Fibroblast of lung (primary cell): ENCODE data around the gene WNT4. TPM values are rescaled to one million over a fixed set of nuclear protein-coding genes. Genes with fewer than 3 reads are reported as not detected.

Source experiments
- DNase-seq, 2 donors: peaks; one replicate each; pipeline versions ENCODE4 v3.0.0 to v3.0.0-alpha.2; 2010; ENCODE audit warnings: low read depth in 2 of 2
- H2AFZ ChIP-seq: 2 replicates; pipeline ENCODE4 v1.5.1; 2012; ENCODE audit warnings: low read length, control low read depth, inconsistent platforms
- H3K27ac ChIP-seq: 2 replicates; pipeline ENCODE4 v1.5.1; 2011; ENCODE audit warnings: low read length, control low read depth; ENCODE audit not compliant: insufficient read depth
- H3K27me3 ChIP-seq: 2 replicates; pipeline ENCODE4 v1.5.1; 2011; ENCODE audit warnings: mild to moderate bottlenecking, low read length; ENCODE audit not compliant: control insufficient read depth, insufficient read depth
- H3K36me3 ChIP-seq: 2 replicates; pipeline ENCODE4 v1.5.1; 2011; ENCODE audit warnings: low read length; ENCODE audit not compliant: control insufficient read depth, insufficient read depth
- H3K4me1 ChIP-seq: 2 replicates; pipeline ENCODE4 v1.5.1; 2011; ENCODE audit warnings: low read length; ENCODE audit not compliant: control insufficient read depth, insufficient read depth; ENCODE audit errors: extremely low read depth
- H3K4me2 ChIP-seq: 2 replicates; pipeline ENCODE4 v1.5.1; 2011; ENCODE audit warnings: low read length, control low read depth; ENCODE audit not compliant: insufficient read depth; ENCODE audit errors: extremely low read depth
- H3K4me3 ChIP-seq, 4 experiments: fragments of 200-600 bp in 1 of 4; sonication (generic) in 1 of 4; replicated peaks in 1 of 4; 2 replicates each; pipeline ENCODE4 v1.5.1; 2011 to 2016; ENCODE audit warnings: low read length in 4 of 4, low read depth in 3 of 4, mild to moderate bottlenecking in 3 of 4, control low read depth in 2 of 4, inconsistent platforms in 1 of 4, mixed read lengths in 1 of 4; ENCODE audit not compliant: insufficient read depth in 1 of 4; ENCODE audit errors: control extremely low read depth in 1 of 4
- H3K79me2 ChIP-seq: 2 replicates; pipeline ENCODE4 v1.5.1; 2012; ENCODE audit warnings: mild to moderate bottlenecking, low read length, inconsistent platforms; ENCODE audit not compliant: control insufficient read depth, insufficient read depth
- H3K9ac ChIP-seq: 2 replicates; pipeline ENCODE4 v1.5.1; 2011; ENCODE audit warnings: mild to moderate bottlenecking, low read length, control low read depth; ENCODE audit not compliant: insufficient read depth
- H3K9me3 ChIP-seq: 2 replicates; pipeline ENCODE4 v1.5.1; 2012; ENCODE audit warnings: low read depth, low read length; ENCODE audit not compliant: control insufficient read depth, insufficient read depth
- H4K20me1 ChIP-seq: 2 replicates; pipeline ENCODE4 v1.5.1; 2011; ENCODE audit warnings: low read length; ENCODE audit not compliant: control insufficient read depth, insufficient read depth; ENCODE audit errors: extremely low read depth
- EZH2 ChIP-seq: IDR thresholded peaks from 2 replicates; pipeline ENCODE4 v1.5.1; 2012; ENCODE audit warnings: low read length, control low read depth, mild to moderate bottlenecking; ENCODE audit errors: missing control alignments
- polyA plus RNA-seq, 2 donors: library from polyadenylated mRNA; depleted of rRNA in 1 of 2; stranded (reverse) in 1 of 2; unstranded in 1 of 2; fragments of >200 nt; gene quantifications; 2 replicates each; pipeline ENCODE4 v1.2.1, GENCODE V29; 2011 to 2012; ENCODE audit warnings: missing spikeins in 1 of 2
- total RNA-seq: library from RNA; depleted of rRNA; stranded (reverse); fragments of >200 nt; gene quantifications from 2 replicates; pipeline ENCODE4 v1.2.1, GENCODE V29; 2014
- TF ChIP-seq, protein P1 (sequence below), 2 donors: IDR thresholded peaks in 1 of 2; conservative IDR thresholded peaks in 1 of 2; 1 replicate in 1 of 2; 2 replicates in 1 of 2; pipeline ENCODE4 v1.5.1; 2011 to 2012; ENCODE audit warnings: low read length in 2 of 2, control low read depth in 1 of 2, inconsistent platforms in 1 of 2, low read depth in 1 of 2, mild to moderate bottlenecking in 1 of 2

Gene WNT4
- total and polyA plus RNA-seq, 2 donors (not counting 1 experiment from before 2014, with no cell fraction given), result under 0.01 TPM; not detected in 1

GRCh38 chr1:22108339-22109105 is 34.4 kb downstream of the WNT4 start:
- Histone ChIP-seq H3K27ac (no peak overlapping the region), H3K36me3 (peaks cover 15% of the 10 kb centered on the region), H3K4me2 (no peak overlapping the region), H2AFZ (no peak overlapping the region), H4K20me1 (peaks cover 2% of the 10 kb centered on the region), H3K9me3 (no peaks in the 10 kb centered on the region), H3K4me1 (peaks cover 17% of the 10 kb centered on the region), H3K9ac (no peak overlapping the region), H3K27me3 (no peaks in the 10 kb centered on the region), H3K4me3 (no peak overlapping the region), H3K79me2 (peaks cover 47% of the 10 kb centered on the region)
- no peak for TF ChIP-seq EZH2
- TF ChIP-seq, protein P1, sequence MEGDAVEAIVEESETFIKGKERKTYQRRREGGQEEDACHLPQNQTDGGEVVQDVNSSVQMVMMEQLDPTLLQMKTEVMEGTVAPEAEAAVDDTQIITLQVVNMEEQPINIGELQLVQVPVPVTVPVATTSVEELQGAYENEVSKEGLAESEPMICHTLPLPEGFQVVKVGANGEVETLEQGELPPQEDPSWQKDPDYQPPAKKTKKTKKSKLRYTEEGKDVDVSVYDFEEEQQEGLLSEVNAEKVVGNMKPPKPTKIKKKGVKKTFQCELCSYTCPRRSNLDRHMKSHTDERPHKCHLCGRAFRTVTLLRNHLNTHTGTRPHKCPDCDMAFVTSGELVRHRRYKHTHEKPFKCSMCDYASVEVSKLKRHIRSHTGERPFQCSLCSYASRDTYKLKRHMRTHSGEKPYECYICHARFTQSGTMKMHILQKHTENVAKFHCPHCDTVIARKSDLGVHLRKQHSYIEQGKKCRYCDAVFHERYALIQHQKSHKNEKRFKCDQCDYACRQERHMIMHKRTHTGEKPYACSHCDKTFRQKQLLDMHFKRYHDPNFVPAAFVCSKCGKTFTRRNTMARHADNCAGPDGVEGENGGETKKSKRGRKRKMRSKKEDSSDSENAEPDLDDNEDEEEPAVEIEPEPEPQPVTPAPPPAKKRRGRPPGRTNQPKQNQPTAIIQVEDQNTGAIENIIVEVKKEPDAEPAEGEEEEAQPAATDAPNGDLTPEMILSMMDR (conservative IDR thresholded peaks at IDR 0.05 in 1 of 2, IDR thresholded peaks at IDR 0.05 in 1 of 2; ENCODE audit: low read depth in 1 of 2, low read length in 2 of 2), result no peak
- DNase-seq, result peak in 1 of 2 donors; percentile 31

DNA sequence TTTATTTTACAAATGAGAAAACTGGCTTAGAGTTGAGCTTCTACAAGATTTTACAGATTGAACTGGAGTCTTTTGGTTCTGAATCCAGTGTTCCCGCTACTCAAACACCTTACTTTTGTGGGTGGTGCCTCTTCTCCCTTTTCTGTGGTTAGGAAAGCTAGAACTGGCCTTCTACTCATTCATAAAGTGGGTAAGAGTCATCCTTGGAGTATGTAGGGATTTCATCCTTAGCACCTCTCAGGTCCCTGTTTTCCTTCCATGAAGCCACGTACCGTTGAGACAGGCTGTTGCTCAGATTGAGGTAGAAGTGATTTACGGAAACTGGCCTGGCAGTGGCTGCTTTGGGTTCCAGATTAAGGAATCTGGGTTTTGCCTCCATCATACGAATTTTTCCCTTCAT is 35.8 kb downstream of the WNT4 start:
- H3K27ac ChIP-seq, result no peak overlapping the region
- H3K36me3 ChIP-seq, result peaks cover 9% of the 10 kb centered on the region

DNA sequence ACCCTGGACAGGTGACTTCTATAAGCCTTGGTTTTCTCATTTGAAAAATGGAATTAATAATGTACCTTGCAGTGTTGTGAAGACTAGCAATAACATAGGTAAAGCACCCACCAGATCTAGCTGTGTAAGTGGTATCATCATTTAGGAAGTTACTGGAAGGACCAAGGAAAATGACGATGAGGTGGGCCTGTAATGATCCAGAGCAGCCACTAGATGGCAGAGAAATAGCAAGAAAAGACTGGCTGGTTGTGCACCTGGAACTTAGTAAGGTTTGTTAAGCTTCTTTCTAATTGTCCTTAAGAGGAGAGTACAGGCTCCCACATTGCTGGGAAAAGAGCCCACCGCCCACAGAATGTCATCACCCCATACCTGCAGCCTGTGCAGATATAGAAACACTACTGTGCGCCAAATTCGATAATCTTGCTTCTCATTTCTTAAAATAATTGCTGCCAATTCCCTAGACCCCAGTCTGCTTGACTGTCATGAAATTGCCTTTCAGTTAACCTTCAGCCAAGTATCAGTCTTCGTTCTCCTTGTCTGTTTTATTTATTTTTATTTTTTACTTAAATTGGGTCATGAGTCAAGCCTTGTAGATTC is 37.2 kb downstream of the WNT4 start:
- Histone ChIP-seq H4K20me1 (no peaks in the 10 kb centered on the region), H3K79me2 (peaks cover 44% of the 10 kb centered on the region), H3K9me3 (no peaks in the 10 kb centered on the region), H3K27me3 (no peaks in the 10 kb centered on the region), H2AFZ (no peak overlapping the region), H3K27ac (no peak overlapping the region), H3K36me3 (peaks cover 8% of the 10 kb centered on the region), H3K9ac (no peak overlapping the region), H3K4me3 (no peak overlapping the region), H3K4me1 (peaks cover 4% of the 10 kb centered on the region), H3K4me2 (no peak overlapping the region)
- DNase-seq, result peak; percentile 56 to 74
- no peak for TF ChIP-seq EZH2
- TF ChIP-seq, protein P1 (conservative IDR thresholded peaks at IDR 0.05 in 1 of 2, IDR thresholded peaks at IDR 0.05 in 1 of 2; ENCODE audit: low read depth in 1 of 2, low read length in 2 of 2), result peak; percentile 86 to 94

More for the DNA sequence above, 35.8 kb downstream of the WNT4 start:
- Histone ChIP-seq H2AFZ (no peak overlapping the region), H3K27me3 (no peaks in the 10 kb centered on the region), H3K4me3 (no peak overlapping the region), H4K20me1 (peaks cover 2% of the 10 kb centered on the region), H3K4me1 (peaks cover 14% of the 10 kb centered on the region), H3K9ac (no peak overlapping the region), H3K9me3 (no peaks in the 10 kb centered on the region), H3K79me2 (peaks cover 44% of the 10 kb centered on the region), H3K4me2 (no peak overlapping the region)
- TF ChIP-seq EZH2, result no peak
- TF ChIP-seq, protein P1 (conservative IDR thresholded peaks at IDR 0.05 in 1 of 2, IDR thresholded peaks at IDR 0.05 in 1 of 2; ENCODE audit: low read depth in 1 of 2, low read length in 2 of 2), result no peak
- DNase-seq, result peak in 1 of 2 donors; percentile 81
